Stimulated activated CD8-positive, alpha-beta memory T cell treated with anti-CD3 and anti-CD28 coated beads, Interleukin-7, amount 100 ng/mL, for 24 hours (primary cell): ENCODE data around the gene ZNF628.

Experiments
- DNase-seq: peaks from one replicate; pipeline ENCODE4 v3.0.0-alpha.2; 2020; ENCODE audit warnings: low read depth

Gene ZNF628

DNA sequence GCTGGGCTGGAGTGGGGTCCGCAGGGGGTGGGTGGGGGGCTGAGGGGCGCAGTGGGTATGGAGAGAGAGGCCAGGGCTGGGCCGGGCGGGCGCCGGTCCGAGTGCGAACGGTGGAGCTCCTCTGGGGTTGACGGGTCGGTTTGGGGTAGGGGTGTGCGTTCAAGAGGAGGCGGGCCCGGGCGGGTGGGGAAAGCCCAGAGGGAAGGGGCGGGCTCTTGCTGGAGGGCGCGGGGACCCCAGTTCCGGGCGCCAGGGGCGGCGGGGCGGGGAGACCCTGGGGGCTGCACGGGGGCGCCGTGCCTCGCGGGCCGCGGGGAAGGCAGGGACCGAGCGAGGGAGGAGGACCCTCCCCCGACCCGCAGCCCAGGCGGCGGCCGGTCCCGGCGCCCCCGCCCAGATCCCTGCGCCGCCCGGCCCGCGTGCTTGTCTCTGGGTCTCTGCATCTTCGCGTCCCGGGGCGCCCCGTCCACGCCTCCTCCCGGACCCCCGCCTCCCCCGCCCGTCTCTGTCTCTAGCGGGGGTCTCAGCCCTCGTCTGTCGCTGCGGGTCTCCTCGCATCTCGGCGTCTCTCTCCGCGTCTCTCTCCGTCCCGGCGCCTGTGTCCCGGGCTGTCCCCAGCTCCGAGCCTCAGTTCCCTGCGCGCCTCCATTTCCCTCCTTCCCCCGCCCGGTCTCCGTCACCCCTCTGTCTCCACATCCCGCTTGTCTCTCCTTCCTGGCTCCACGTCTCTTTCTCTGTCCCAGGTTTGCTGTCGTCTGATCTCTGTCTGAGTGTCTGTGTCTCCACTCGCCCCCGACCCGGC lies 25.1 kb upstream of the ZNF628 start:
- DNase-seq, result no peak

DNA sequence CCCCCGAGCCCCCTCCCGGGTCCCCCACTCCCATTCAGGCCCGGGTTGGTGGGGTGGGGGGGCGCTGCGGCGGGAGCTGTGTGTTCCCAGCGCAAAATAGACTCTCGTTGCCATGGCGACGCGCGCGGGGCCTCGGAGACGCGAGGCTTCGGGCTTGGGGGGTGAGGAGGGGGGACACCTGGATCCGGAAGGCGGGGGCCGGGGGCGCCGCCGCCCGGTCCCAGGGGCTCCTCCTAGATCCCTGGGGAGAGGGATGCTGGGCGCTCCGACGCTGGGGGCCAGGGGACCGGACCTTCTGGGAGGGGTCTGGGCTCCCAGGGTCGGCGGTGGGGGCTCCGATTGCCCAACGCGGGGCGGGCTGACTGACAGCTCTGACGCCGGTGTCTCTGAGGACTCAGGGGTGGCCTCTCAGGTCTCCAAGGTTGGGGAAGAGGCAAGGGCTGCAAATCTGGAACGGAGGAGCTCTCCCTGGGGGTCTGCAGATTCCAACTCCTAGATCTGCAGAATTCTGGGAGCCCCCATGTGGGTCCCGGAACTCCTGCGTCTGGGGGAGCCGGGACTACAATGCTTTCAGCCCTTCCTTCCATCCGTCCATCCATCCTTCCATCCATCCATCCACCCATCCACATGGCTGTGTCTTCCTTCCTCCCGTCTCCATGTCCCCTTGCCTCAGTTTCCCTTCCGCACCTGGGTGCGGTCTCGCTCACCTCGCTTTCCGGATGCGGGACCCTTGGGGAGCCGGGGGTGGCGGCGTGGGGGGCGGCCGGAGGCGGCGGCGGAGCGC lies 24.3 kb upstream of the ZNF628 start:
- DNase-seq, result no peak

DNA sequence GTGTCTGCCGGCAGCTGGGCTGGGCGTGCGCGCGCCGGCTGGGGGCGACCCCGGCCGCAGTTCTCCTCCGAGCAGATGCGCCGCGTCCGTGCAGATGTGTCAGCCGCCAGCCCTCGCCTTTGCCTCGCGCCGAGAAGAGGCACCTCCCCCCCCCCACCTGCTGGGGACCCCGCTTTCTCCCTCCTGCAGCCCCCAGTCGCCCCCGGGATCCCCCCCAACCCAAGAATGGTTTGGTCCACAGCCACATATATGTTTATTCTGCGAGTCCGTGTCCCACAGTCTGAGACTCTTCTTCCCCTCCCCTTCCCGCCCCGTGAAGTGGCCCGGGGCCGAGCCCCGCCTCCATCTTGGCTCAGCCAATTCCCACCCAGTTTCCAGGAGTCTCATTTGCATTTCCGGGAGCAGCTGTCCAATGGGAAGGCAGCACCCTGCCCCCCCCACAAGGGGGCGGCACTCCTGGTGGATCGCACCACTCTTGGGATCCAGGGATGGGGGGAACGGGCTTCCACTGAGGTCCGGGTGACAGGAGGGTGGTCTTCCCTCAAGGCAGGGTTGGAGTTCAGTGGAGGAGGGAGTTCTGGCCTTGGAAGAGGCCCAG lies 23.6 kb upstream of the ZNF628 start:
- DNase-seq, result no peak

DNA sequence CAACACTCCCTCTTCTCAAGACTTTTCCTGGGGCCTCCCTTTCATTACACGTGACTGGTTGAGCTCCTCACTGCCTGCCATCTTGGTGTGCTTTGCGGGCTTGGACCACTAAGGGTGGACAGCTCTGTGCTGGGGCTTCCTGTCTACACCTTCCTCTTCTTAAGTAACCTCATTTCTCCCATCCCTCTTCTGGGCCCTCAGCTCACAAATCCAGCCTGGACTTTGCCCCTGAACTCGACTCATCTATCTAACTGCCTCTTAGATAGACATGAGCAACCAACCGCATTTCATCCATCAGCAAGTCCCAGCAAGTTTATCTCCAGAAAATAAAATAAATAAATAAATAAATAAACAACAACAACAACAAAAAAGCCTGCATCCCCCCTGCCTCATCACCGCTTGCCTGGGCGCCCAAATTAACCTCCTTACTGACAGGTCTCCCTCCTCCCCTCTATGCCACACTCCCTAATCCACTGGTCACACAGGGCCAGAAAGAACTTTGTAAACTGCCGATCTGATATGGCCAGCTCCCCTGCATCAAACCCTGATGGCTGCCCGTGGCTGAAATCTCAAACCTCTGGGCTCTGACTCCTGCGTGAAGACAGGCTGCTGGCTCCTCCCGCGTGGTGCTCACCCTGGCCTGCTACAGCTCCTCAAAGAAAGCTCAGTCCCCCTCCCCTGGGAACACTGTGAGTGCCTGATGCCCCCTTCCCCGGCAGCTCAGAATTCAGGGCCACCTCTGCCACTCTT lies 22.7 kb upstream of the ZNF628 start:
- DNase-seq, result no peak

DNA sequence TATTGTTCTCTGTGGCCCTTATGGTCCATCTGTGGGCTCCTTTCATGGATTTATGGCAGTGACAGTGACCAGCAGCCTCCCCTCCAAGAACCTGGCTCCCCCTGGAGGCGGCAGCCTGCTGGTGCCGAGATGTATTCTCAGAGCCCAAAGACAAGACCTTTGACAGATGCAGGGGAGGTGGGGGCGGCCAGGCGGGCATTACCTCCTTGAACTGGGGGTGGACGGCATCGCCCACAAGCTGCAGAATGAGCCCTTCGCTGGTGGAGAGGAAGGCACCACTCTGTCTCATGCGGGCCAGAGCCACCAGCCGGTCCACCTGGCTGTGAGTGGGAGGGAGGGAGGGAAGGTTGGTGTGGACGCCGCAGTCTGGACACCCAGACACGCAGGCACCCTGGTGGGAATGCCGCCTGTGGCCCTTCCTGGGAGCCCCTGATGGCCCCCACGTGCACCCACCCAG lies 21.6 kb upstream of the ZNF628 start:
- no peak for DNase-seq

DNA sequence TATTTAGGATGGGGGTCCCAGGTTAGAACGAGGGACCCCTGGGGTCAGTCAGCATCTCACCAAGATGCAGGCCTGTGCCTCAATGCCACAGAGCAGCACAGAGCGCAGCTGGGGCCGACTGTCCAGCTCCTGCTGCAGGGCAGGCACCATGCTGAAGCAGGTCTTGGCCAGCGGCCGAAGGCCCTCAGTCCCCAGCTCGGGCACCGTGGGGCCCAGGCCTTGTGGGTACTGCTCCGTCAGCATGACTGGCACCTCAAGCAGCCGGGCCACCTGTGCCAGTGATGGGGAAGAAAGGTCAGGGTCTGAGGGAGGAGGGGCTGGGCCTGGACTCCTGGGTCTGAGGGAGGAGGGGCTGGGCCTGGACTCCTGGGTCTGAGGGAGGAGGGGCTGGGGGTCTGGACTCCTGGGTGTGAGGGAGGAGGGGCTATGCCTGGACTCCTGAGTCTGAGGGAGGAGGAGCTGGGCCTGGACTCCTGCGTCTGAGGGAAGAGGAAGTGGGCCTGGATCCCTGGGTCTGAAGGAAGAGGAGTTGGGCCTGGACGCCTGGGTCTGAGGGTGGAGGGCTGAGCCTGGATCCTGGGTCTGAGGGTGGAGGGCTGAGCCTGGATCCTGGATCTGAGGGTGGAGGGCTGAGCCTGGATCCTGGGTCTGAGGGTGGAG lies 20.7 kb upstream of the ZNF628 start:
- no peak for DNase-seq

DNA sequence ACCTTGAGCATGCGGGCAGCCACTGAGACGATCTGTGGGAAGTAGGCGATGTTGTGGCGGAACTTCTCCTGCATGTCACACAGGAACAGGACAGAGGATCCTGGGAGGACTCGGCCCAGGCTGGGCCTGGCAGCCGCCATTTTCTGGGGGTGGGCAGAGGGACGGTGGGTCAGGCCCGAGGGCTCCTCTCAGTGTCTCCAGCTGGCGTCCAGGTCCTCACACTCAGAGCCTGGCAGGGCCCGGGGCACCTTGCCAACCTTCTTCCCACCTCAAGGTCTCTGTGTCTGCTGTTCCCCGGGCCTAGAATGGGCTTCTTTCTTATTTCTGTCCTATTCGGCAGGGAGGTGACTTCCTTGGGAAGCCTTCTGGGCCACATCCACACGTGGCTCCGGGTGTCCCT lies 20.1 kb upstream of the ZNF628 start:
- DNase-seq, result no peak

DNA sequence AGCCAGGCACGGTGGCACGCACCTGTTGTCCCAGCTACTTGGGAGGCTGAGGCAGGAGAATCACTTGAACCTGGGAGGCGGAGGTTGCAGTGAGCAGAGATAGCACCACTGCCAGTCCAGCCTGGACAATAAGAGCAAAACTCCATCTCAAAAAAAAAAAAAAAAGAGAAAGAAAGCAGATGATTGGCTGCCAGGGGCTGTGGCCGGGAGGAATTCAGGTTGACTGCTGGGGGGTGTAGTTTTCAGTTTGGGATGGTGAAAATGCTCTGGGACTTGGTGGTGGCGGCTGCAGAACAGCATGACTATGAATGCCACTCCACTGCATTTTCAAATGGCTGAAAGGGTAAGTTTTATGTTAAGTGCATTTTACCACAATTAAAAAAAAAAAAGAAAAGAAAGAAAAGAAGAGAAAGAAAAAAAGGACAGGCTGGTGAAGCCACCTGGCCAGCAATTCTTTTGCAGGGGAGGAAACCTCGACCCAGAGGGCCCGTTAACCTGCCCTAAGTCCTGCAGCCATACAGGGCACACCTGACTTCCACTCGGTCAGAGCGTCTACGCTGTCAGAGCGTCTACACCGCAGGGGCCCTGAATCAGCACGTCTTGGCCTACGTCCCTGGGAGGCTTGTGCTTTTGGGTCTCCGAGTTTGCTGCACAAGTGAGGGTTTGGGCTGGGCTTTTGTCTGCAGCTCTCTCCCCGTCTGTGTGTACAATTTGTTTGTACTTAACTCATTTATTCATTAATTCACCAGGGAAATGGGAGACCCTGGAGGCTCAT lies 18.5 kb upstream of the ZNF628 start:
- DNase-seq, result no peak

DNA sequence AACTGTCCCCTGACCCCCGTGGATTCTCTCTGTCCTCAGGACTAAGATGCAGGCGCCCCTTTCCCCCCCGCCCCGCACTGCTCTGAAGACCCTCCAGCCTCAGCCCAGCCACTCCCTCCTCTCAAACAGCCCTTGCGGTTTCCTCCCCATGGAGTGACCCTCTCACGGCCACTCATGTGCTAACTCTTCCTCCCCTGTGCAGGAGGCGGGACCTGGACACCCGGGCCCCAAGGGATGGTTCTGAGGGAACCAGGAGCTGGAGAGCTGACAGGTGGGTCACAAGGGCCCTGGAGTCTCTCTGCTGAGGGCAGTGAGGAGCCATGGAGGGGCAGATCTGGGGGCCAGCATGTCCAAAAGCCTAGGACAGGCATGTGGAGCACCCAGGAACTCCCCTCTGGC lies 16.9 kb upstream of the ZNF628 start:
- no peak for DNase-seq

DNA sequence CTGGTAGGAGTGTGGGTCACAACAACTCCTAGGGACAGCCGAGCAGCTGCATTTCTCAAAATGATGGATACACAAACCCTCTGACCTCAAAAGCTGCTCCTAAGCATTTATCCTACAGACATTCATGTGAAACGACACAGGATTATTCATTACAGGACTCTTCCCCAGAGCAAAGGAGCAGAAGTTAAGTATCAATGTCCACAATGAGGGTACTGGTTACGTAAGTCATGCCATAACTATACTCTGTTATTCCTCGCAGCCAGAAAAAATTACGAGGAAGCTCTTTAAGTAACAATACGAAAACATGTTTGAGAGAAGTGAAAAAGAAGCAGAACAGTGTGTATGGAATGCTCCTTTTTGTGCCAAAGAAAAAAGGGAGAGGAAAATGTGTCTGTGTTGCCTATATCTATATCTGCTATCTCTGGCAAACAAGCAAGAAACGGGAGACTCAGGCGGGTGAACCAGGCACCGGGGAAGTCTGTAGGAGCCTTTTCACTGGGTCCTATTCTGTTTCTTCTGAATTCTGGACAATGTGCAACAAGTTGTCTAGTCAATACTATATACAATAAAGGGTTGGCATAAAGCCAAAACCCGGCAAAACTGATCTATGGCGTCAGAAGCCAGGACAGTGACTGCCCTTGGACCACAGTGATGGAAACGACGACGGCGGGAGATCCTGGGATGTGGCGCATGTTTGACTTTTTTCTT lies 16.3 kb upstream of the ZNF628 start:
- DNase-seq, result no peak

DNA sequence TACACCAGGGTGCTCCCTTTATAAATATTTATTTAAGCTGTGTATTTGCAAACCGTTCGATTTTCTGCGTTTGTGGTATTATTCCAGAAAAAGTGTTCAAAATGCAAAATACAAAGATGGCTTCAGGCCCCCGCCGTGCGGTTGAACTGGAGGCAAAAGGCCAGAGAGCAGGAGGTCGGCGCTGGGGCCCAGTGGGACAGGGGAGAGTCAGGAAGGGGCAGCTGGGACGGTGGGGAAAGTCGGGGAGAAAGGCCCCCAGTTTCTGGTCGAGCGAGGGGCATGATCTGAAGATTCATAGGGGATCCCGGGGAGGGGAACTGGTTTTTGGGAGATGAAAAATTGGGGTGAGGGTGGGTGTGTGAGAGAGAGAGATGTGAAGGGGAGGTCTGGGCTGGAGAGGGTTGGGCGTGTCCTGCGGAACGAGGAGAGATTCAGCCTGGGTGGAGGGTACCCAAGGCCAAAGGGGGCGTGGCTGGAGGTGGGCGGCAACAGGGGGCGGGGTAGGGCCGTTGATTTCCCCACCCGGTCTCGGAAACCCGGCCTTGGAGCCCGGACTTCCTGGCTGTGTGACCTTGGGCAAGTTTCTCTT lies 15.7 kb upstream of the ZNF628 start:
- peak; percentile 30 for DNase-seq

DNA sequence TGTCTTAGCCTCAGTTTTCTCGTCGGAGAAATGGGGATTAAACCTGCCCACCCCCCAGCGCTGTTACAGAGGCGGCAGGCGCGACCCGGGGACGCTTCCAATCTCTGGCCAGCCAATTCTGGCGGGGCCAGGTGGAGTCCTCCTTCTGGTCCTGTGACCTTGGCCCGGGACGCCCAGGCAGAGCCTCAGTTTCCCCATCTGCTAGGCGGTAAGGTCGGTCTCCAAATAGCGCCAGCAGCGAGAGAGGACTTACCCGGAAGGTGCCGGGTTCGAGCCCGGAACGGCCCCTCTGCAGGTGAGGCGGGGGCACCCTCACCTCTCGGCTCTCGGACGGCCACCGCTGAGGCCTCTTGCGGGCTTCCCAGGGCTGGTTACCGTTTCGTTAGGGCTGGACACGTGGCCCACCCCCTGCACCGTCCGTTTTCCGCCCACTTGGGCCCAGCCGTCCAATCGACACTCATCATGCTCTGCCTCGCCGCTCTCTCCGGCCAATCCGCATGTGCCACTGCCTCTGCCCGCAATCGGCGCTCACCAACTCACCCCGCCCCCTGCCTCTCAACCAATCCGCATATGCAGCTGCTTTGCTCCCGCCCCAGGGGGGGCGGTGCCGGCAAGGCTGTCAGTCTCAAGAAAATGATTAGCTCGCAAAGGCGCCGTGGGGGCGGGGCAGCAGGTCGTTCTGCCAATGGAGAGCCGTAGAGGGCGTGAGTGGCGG lies 15.0 kb upstream of the ZNF628 start, which contains the start of gene ISOC2:
Gene ISOC2 (minus strand): TSS at position 384 of the 715 bp plus-strand sequence. CDS start 5,156 bp downstream, outside the sequence.
- DNase-seq, result peak; percentile 100

DNA sequence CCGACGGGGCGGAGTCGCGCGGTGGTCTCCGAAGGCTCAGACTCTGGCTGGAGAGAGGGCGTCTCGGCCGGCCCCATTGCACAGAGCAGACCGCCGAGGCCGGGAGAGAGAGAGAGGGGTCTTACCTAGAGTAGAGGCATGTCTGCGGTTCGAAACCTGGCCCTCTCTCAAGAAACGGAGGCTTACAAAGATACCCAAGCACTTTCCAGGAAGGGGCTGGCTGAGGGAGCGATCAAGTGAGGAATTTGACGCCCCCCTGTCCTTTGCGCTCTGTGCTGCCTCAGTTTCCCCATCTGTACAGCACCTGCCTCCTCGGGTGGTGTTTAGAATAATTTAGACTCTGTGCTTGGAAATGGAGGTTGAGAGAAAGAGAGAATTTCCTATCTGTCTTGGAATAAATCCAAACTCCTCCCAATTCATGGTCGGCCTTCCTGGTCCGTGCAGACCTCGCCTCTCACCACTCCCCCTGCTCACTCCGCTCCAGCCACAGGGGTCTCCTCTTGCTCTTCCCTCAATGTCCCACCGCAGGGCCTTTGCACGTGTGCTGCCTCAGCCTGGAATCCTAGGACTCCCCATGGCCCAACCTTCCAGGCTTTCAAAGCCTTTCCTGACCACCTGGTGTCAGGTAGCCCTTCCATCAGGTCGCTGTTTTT lies 14.3 kb upstream of the ZNF628 start:
- DNase-seq, result no peak

DNA sequence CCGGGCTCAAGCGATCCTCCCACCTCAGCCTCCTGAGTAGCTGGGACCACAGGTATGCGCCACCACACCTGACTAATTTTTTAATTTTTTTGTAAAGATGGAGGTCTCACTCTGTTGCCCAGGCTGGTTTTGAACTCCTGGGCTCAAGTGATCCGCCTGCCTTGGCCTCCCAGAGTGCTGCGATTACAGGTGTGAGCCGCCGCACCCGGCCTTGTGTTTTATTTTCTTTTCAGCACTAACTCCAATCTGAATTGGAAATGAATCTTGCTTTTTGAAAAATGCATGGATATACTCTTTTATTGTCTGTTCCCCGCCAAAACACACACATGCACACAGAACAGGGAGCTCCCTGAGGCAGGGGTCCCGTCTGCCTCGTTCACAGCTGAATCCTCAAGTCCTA lies 13.7 kb upstream of the ZNF628 start:
- no peak for DNase-seq

DNA sequence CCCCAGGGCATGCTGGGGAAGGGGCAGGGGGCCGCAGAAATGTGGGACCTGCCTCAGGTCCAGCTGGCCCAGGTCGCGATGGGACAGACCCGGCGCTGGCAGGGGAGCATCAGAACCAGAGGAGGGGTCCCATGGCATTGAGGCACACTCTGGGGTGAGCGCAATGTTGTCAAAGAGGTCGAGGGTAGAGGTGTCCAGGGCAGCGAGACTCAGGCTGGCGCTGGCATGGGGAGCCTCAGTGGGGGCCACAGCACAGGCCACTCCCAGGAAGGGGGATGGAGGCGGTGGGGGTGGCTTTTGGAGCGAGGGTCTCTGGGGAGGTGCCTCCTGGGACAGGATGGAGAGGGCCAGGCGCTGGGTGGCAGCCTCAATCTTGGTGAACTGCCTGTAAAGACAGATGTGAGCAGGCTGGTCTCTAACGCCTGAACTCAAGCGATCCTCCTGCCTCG lies 12.8 kb upstream of the ZNF628 start:
- no peak for DNase-seq

DNA sequence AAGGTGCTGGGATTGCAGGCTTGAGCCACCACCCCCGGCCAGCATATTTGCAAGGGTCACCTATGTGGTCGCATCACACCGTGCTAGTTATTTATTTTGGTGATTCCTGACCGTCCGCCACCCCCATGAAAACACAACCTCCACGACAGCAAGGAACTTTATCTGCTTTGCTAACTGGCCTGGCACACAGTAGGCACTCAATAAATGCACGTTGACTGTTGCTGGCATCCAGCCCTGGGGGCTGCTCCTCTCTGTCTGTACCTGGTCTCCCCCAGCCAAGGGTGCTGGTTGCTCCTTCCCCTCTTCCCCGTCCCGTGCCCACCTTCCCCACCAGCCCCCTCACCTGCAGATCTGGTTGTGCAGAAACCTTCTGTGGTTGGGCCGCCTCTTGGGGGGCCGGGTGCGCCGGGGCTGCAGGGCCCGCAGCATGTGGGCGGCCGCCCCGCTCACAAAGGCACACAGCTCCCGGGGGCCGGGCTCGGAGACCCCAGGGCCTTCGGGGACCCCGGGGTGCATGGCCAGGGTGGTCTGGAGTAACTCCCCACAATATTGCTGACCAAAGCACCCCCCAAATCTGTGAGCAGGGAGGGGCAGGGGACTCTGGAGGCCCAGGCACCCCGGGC lies 12.3 kb upstream of the ZNF628 start:
- DNase-seq, result no peak

DNA sequence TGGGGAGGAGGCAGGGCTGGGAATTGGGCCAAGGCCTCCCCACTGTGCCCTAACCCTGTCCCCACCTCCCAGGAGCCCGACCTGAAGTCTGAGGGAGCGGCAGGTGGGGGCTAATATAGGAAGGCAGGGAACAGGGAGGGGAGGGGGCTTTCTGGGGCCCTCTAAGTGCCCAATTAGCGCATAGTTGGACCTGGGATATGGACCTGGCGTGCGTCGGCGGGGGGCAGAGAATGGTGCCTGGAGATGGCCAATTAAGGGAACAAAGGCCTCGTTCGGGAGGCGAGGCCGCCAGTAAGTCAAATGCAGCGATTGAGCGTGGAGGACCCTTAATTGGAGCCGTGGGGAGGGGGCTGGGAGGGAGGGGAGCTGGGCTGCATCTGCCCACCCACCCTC lies 11.8 kb upstream of the ZNF628 start, which contains the start of gene C19orf85:
Gene C19orf85 (minus strand): TSS at position 90 of the 393 bp plus-strand sequence. CDS start 197 bp downstream, outside the sequence.
- DNase-seq, result no peak
